Rectal smooth muscle tissue (tissue), 1 donor: ENCODE measurements around the gene CHCHD4.
"Not testable (repeated sequence)": the region's sequence is repeated elsewhere in the genome, so short reads cannot be mapped to it uniquely, and the experiment has no call there.

Experiments used
- H3K27ac ChIP-seq: one replicate; pipeline ENCODE4 v1.7.0; 2013; ENCODE audit warnings: low read depth, low read length, inconsistent platforms
- H3K27me3 ChIP-seq: one replicate; pipeline ENCODE4 v1.7.0; 2013; ENCODE audit warnings: low read length; ENCODE audit not compliant: control insufficient read depth, insufficient read depth
- H3K36me3 ChIP-seq: one replicate; pipeline ENCODE4 v1.7.0; 2013; ENCODE audit warnings: low read length; ENCODE audit not compliant: control insufficient read depth, insufficient read depth
- H3K4me1 ChIP-seq: one replicate; pipeline ENCODE4 v1.7.0; 2013; ENCODE audit warnings: low read length; ENCODE audit not compliant: control insufficient read depth, insufficient read depth
- H3K4me3 ChIP-seq: one replicate; pipeline ENCODE4 v1.7.0; 2013; ENCODE audit warnings: low read length
- H3K9ac ChIP-seq: one replicate; pipeline ENCODE4 v1.7.0; 2013; ENCODE audit warnings: low read length

CHCHD4 gene

DNA sequence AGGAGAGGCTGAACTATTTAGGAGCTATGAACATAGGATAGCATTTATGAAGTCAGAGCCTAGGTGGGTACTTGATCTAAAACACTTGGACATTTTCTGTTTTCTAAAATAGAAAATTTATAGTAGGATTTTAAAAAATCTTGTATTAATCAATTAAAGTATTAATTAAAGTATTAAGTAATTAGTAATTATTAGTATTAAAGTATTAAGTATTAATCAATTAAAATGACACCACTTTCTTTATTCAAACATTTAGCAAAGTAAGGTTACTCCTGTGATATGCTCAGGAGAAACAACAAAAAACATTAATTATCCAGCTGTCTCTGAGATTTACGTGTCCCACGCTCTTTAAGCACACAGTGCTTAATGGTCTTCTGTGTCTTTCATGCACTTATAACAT lies 32.2 kb downstream of the CHCHD4 start:
- Histone ChIP-seq H3K27ac (no peak overlapping the region), H3K36me3 (no peaks in the 10 kb centered on the region)

DNA sequence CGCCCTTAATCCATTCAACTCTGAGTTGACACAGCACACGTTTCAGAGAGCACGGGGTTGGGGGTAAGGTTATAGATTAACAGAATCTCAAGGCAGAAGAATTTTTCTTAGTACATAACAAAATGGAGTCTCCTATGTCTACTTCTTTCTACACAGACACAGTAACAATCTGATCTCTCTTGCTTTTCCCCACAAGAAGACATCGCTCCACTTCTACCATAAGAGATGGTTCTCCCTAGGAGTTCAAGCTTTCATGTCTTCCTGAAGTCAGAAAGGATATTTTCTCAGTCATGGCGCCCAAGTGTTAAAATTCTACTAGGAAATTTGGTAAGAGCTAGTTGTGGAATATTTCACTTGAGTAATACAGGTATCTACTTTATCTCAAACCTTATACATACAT lies 32.7 kb downstream of the CHCHD4 start:
- not testable (repeated sequence) for H3K27ac ChIP-seq, H3K27me3 ChIP-seq, H3K9ac ChIP-seq, H3K36me3 ChIP-seq, H3K4me1 ChIP-seq, H3K4me3 ChIP-seq

More for the DNA sequence above, 32.2 kb downstream of the CHCHD4 start:
- H3K4me1 ChIP-seq, result no peaks in the 10 kb centered on the region
- no peak overlapping the region for H3K9ac ChIP-seq
- H3K4me3 ChIP-seq, result no peak overlapping the region
- no peaks in the 10 kb centered on the region for H3K27me3 ChIP-seq

DNA sequence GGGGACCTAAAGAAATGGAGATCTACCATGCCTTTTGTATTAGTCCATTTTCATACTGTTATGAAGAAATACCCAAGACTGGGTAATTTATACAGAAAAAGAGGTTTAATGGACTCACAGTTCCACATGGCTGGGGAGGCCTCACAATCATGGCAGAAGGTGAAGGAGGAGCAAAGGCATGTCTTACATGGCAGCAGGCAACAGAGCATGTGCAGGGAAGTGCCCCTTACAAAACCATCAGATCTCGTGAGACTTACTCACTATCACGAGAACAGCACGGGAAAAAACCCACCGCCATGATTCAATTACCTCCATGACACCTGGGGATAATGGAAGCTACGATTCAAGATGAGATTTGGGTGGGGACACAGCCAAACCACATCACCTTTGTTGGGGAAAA lies 37.2 kb downstream of the CHCHD4 start:
- H3K9ac ChIP-seq, H3K4me1 ChIP-seq, H3K36me3 ChIP-seq, H3K27ac ChIP-seq, H3K4me3 ChIP-seq, H3K27me3 ChIP-seq: not testable (repeated sequence)

DNA sequence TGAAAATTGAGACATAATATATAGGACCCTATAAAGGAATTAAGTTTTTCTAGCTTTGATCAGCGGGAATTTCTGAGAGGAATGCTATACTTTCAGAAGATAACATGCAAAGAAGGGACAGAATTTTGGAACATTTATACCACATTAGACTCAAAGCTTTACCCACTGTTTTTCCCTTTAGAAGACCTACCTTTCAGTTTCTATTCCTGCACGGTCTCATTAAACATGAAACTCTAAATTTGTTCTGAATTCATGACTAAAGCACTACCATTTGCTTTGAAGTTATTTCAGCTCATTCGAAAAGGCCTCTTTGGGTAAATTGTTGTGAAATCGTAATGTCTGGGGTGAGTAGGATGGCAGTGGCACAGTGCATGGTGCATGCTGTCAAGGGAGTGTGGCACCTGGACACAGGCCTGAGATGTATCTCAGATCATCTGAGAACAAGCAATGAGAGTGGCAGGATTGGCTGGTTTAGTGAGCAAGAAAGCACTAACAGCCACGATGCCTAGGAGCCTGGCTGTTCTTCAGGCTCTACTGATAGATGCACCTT lies 42.5 kb downstream of the CHCHD4 start:
- Histone ChIP-seq H3K4me1 (no peaks in the 10 kb centered on the region), H3K27ac (no peak overlapping the region), H3K27me3 (no peaks in the 10 kb centered on the region), H3K36me3 (no peaks in the 10 kb centered on the region), H3K9ac (no peak overlapping the region), H3K4me3 (no peak overlapping the region)

DNA sequence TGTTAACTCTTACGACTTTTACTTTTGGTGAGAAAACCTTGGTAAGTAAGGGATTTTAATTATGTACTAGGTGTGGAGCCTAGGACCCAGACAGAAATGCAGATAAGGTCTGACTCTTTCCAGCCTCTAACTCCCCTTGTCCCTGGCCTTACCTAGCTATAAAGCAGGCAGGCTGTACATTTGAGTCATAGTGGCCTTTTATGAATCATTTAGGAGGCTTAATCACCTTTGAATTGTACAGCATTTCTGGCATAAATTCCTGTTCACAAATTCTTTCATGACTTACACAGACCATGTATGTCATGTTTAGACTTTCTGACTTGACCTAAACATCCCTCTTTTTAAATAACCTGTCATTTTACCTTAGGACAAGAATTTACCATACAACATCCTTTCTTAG lies 47.4 kb downstream of the CHCHD4 start:
- Histone ChIP-seq H3K27me3 (no peaks in the 10 kb centered on the region), H3K27ac (no peak overlapping the region), H3K4me1 (no peaks in the 10 kb centered on the region), H3K36me3 (no peaks in the 10 kb centered on the region), H3K9ac (no peak overlapping the region), H3K4me3 (no peak overlapping the region)

DNA sequence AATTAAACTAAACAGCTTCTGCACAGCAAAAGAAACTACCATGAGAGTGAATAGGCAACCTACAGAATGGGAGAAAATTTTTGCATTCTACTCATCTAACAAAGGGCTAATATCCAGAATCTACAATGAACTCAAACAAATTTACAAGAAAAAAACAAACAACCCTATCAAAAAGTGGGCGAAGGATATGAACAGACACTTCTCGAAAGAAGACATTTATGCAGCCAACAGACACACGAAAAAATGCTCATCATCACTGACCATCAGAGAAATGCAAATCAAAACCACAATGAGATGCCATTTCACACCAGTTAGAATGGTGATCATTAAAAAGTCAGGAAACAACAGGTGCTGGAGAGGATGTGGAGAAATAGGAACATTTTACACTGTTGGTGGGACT lies 49.4 kb downstream of the CHCHD4 start:
- not testable (repeated sequence) for H3K4me1 ChIP-seq, H3K9ac ChIP-seq, H3K27me3 ChIP-seq, H3K36me3 ChIP-seq, H3K4me3 ChIP-seq, H3K27ac ChIP-seq

DNA sequence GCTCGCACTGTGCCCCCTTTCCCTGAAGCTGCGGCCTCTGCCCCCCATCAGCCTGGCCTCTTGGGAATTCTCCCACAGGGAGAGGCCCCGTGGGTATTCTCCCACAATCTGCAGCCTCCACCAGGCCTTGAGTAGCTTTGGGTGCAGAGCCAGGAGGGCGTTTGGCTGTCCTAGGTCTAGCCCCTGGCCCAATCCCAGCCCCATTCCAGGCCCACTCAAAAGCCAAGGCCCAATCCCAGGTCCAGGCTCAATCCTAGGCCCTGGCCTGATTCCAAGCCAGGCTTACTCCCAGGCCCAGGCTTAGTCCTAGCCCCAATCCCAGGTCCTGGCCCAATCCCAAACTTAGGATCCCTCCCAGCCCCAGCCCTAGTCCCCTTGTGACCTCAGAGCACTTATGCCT lies 59.8 kb downstream of the CHCHD4 start:
- H3K27me3 ChIP-seq, result no peaks in the 10 kb centered on the region
- no peaks in the 10 kb centered on the region for H3K36me3 ChIP-seq
- no peak overlapping the region for H3K9ac ChIP-seq
- H3K4me3 ChIP-seq, result no peak overlapping the region
- no peak overlapping the region for H3K27ac ChIP-seq
- H3K4me1 ChIP-seq, result no peaks in the 10 kb centered on the region

DNA sequence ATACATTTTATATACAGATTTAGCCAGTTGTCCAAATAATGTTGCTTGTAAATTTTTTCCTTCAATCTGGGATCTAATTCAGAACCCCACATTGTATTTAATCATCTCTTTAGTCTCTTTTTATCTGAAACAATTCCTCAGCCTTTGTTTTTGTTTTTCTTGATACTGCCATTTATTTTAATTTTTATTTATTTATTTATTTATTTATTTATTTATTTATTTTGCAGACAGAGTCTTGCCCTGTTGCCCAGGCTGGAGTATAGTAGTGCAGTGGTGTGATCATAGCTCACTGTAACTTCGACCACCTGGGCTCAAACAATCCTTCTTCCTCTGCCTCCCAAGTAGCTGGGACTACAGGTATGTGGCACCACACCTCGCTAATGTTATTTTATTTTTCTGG lies 61.5 kb downstream of the CHCHD4 start:
- Histone ChIP-seq H3K4me1 (no peaks in the 10 kb centered on the region), H3K27ac (no peak overlapping the region), H3K9ac (no peak overlapping the region), H3K4me3 (no peak overlapping the region), H3K36me3 (no peaks in the 10 kb centered on the region), H3K27me3 (no peaks in the 10 kb centered on the region)
